LHCN-M2 (cell line): ENCODE results near the gene NGFR. TPM values are rescaled to one million over a fixed set of nuclear protein-coding genes. Genes with fewer than 3 reads are reported as not detected.

ENCODE experiments used
- DNase-seq: peaks from one replicate; pipeline ENCODE4 v3.0.0-alpha.2; 2012; ENCODE audit warnings: low read depth
- total RNA-seq: library from RNA; depleted of rRNA; stranded (reverse); fragments of >200 nt; gene quantifications from 2 replicates; pipeline ENCODE4 v1.2.3, GENCODE V29; 2014

NGFR gene
- total RNA-seq, 1 experiment from 2014 or later = 40.2 TPM

DNA sequence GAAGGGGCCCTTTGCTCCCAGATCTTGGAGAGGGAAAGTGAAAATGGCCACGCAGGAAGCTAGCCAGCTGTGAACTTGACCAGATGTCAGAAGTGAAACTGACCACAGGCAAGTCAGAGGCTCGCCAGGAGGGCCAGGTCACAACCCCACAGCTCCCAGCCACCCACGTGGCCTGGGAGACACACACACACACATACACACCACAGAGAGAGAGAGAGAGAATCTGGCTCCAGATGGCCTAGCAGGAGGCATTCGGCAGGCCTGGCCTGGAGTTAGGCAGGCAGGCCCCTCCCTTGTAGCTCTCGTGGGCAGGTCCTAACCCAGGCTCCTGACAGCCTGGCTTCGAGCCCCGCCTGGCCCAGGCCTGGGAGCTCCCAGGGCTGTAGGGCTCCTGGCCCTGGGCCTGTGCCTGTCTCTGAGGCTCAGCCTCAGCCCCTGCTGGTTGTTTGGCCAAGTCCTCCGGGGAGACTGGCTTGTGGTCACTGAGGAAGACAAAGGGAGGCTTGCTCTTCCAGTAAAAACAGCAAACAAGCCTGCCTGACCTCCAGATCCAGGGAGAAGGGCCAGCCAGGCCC is 20.2 kb downstream of the NGFR start:
- DNase-seq = peak; percentile 98

DNA sequence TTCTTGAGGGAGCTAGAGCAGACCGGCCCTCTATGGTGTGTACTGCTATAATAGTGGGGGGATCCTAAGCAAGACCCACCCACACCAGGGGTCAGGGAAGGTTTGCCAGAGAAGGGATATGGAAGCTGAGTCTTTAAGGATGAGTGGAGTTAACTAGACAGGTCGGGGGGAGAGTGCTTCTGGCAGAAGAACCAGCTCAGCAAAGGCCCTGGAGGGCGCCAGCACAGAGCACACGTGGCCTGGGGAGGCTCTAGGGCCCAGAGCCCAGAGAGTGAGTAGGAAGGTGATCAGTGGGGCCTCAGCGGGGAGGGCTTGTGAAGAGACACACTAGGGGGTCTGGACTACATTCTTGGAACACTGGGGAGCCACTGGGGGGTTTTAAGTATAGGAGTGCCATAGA is 21.1 kb downstream of the NGFR start:
- DNase-seq = no peak

DNA sequence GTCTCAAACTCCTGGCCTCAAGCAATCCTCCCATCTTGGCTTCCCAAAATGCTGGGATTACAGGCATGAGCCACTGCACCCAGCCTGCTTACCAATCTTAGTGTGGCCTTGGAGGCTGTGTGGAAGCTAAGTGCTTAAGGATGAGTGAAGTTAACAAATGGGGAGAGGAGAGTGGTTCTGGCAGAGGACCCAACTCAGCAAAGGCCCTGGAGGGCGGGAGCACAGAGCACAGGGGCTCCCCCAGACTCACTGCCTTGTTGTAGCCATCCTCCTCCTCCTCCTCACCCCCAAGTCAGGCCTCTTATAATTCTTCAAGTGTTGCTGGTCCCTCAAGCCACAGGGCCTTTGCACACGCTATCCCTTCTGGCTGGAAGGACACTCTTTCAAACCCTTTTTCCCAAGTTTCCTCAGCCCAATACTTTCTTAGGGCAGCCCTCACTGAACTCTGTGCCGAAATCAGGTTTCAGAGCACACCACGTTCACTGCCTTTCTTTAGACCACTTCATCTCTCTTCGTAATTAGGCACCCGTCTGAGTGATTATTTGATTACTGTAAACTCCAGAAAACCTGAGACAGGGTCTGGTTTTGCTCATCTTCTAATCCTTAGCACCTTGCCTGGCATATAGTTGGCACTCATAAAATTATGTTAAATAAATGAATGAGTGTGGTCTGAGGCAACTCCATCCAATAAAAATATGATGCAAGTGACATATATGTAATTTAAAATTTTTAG is 23.4 kb downstream of the NGFR start:
- no peak for DNase-seq

DNA sequence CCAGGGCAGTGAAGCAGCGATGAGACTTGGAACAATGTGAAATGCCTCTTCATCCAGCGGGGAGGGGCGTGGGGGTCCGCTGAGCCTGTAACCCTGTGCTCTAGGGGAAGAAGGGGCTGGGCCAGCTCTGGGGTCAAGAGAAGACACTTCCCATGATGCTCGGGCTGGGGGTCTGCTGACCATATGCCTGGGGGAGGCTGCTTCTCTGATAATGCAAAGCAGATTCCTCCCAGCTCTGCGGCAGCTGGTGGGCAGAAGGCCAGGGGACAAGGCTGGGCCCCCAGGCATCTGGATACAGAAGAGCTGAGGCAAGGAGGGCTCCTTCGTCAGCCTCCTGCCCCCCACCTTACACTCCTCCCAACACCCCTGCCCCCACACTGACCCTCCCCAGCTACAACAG is 24.7 kb downstream of the NGFR start:
- DNase-seq = no peak

DNA sequence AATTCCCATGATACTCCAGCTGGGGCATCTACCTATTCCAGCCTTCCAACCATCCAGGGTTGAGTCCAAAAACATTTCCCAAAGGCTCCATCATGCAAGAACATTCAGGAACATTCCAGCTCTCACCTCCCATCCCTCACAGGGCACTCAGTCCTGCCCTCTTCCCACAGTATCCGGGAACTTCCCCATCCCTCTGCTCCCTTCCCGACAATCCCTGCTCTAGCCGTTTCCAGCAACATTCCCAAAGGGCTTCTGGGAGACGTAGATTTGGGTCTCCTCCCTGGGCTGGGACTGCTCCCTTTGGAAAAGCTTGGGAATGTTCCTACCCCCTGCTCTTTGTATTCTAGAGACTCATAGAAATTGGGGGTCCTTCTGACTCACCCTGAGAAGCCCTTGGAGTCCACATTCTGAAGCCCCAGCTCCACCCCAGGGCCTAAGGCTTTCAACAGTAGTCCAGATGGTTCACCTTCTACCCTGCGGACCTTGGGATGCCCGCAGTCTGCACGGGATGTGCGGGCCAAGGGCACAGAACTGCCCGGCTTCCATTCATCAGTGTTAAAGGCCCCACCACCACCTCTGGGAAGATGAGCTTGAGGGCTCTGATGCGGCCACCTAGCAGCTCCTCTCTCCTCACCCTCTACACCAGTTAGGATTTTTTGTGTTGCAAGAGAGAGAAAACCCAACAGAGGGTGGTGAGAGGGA is 25.4 kb downstream of the NGFR start:
- no peak for DNase-seq

DNA sequence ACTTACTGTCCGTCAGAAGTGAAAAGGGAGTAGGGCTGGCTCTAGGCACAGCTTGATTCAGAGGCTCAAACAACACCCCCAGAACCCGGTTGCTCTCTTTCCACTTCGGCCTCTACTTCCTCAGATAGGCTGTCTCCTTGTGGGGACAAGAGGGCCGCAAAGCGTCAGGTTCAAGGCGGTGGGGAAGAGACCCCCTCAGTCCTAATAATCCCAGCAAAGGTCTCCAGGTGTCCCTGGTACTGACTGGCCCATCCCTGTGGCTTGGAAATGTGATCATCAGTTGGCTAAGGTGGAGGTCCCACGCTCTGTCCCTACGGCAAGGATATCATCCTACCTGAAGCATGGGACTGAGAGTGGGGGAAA is 26.0 kb downstream of the NGFR start:
- DNase-seq = no peak

DNA sequence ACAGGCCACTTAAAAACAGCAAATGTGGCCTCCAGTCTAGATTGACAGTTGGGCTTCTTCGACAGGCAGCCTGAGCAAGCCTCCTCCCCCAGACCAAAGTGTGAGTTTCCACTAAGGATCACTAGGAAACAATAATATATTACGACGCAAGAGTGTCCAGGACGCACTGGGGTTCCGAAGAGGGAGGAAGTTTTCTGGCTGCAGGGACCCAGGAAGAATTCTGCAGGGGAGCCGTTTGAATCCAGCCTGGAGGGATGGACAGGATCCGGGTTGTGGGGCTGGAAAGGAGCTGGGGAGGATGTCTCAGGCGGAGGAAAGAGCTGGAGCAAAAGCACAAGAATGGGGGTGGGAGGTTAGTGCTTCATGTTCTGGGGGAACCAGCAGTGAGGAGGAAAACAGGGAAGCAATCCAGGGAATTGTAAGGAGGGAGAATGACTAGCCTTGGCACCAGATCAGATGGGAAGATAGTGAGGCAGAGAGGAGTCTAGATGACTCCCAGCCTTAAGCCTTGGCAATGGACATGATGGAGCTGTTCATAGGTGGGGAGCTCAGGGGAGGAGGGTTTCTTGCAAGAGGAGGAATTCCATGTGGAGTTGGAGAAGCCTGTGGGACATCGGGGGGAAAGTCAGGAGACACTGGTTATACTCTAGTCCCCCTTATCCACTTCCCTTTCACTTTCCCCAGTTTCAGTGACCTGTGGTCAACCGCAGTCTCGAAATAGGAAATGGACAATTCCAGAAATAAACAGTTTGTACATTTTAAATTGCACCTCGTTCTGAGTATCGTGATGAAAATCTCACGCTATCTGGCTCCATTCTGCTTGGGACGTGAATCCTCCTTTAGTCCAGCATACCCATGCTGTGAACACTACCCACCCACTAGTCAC is 26.6 kb downstream of the NGFR start:
- no peak for DNase-seq

DNA sequence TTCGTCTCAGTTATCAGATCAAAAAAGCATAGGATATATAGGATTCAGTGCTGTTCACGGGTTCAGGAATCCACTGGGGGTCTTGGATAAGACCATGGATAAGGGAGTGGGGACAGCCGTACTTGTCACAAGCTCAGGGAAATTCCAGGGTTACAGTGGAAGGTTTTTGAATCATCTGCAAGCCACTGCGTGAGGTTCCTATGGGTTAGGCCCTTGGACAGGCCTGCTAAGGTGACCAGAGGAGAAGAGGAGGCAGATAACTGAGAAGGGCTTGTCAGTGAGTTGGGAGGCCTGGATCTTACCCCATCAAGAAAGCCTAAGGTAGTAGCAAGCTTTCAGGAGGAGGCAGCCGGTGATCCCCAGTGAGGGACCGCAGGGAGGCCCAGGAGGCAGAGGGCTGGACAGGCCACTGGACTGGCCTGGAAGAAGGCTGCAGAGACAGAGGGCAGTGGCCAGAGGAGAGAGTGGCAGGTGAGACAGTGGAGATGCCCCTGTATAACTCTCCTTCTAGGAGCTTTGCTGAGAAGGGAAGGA is 27.3 kb downstream of the NGFR start:
- no peak for DNase-seq

DNA sequence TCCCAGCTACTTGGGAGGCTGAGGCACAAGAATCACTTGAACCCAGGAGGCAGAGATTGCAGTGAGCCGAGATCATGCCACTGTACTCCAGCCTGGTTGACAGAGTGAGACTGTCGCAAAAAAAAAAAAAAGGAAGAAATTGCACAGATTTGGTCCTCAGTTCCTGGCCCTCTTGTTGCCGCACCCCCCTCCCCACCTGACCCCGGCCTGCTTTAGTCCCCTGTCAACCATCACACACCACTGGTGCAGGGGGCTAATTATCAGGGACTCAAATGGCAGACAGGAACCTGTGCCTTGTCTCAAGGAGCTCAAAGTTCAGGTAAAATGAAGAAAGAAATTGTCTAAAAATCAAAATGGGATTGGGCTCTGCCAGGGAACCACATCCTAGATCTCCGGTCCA is 28.1 kb downstream of the NGFR start:
- no peak for DNase-seq

DNA sequence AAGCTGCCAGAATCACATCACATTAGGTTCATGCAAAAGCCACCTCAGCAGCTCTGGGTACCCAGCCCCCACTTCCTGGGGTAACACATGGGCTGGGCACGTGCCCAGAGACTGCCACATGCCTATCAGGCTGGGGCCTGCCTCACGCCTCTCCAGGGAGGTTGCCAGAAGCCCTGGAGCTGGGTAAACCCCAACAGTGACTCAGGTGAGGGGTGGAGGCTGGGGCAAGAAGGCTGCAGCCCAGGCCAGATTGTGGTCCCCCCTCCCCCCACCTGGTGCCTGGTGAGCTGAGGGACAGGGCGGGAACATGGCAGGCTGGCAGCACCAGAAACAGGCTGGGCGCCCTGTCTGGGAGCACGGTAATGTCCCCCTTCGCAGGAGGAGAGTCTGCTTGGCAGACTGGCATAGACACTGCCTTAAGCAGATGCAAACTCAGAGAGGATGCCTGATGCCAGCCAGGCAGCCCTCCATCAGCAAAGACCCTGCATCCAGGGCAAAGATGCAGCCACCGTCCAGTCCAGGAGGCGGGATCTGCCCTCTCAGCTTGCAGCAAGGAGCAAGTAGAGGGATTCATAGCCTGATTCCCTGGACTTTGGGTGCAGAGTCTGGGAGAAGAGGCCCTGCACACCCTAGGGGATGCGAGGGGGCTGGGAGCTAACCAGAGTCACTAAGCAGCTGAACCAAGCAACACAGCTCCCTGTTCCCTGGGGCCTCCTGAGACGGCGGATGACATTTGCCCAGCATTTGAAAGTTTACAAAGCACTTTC is 28.8 kb downstream of the NGFR start:
- peak; percentile 18 for DNase-seq

DNA sequence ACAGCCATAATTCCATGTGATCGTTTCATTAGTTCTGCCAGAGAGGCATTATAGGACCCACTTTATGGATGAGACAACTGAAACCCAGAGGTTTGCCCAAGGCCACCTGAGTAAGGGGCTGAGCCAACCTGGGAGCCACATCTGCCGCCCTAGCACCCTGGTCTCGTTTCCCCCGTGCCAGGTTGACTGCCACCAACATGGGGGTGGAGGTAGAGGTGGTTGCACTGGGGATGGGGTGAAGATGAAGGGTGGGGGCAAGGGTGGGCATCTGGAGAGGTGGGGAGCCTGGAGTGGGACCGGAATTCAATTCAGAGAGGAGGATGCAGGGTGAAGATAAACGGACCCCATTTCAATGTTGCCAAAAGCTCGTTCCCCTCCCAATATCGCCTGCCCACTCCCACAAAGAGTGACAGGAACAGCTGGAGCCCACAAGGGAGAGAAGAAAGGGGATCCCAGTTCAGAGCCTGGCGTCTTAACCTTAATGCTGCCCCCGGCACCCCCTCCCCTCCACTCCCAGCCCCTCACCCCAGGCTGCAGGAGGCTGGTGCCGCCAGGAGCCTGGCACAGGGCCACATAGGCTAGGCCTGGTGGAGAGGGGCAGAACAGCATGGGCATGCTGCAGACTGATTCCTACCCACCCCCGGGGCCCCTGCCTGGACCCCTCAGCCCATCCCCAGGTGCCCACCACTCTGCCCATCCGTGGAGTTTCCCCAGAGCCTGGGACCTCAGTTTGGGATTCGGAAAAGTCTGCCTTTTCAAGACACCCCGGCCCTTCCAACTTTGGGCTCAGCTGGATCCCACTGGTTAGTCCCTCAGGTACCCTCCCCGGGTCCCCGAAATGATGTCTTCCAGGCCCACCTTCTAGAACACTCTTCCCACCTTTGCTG is 29.6 kb downstream of the NGFR start:
- DNase-seq = no peak

DNA sequence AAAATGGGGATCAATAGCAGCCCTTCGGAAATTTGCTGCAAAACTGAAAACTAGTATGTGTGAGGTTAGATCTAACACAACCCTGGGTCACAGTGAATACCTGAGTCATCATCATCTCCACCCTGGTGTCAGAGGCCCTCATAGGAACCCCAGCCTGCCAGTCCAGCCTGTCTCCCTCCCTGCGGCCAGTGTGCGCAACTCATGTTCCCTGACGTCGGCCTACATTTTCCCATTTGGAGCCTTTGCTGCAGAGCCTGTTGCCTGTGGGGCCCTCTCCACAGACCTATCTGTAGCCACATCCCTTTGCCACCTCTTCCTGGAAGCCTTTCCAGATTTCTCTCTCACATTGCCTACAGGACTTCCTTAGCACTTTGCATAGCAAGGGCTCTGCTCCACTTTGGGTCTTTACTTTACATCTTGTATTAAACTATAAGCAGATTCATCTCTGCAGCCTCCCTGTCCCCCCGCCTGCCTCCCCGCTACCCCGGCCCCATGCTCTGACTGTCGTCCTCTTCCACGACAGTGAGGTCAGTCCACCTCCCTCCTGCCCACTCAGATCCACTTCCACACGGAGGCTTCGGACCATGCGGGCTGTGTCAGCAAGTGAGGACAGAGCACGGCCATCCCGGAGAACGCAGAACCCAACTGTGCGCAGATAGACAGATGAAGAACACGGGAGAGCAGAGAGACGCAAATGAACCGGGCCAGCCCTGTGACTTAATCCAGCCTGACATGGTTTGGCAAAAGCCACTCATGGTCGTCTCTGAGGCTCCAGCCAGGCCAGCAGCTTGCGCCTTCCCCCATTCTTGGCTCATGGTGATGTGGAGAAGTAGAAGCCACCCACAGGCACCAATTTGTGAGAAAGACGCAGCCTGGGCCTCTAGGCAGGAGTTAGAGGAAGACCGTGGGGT is 31.0 kb downstream of the NGFR start:
- no peak for DNase-seq

DNA sequence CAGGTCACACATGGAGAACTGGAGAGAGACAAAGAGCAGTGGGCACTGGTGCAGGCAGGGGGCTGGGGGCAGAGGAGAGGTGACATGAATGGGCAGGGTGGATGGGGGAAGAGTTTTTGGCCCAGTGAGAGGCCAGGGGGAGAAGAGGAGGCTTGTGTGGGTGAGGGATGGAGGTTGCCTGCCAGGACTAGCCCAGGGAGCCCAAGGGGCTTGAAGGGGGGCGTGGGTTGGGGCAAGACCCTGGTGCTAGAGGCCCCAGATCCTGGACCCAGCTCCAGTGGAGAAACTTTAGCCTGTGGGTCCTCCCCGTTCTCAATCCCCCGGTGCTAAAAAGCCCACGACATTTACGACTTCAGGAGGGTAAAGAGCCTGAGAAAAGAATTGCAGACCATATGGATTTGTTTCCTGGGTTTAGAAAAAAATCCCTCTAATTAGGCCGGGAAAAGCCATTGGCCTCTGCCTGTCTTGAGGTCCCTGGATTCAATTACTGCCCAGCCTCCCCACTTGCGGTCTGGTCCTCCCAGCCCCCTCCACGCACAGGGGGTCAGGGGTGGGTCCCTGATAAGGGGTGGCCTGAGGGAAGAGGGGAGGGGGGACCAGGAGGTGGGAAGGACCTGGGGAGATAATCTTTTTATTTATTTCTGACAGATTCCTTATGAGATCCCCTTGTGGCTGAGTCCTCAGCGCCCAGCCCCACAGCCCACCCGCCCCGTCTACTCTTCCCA is 33.0 kb downstream of the NGFR start:
- no peak for DNase-seq

DNA sequence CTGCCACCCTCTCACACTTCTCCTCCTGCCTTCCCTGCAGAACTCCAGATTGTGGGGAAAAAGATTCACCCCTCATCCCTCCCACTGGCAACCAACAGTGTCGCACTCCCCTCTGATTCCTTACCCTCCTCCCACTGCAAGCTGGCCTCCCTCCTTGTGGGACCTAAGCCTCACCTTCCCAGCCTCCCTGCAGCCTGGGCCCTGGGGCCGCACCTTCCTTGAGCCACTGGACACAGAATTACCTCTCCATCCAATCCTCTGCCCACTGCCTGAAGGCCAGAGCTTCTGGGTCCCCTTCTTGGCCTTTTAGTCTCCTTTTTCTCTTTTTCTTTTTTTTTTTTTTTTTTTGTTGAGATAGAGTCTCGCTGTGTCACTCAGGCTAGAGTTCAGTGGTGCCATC is 33.9 kb downstream of the NGFR start:
- DNase-seq = no peak

DNA sequence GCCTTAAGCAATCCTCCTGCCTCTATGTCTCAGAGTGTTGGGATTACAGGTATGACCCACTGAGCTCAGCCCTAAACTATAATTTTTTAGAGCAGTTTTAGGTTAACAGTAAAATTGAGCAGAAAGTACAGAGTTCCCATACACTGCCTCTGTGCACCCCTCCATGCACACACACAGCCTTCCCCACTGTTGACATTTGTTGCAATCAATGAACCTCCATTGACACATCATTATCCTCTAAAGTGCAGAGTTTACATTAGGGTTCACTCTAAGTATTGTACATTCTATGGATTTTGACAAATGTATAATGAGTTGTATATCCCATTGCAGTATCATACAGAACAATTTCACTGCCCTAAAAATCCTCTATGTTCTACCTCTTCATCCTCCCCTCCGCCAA is 35.0 kb downstream of the NGFR start:
- no peak for DNase-seq

DNA sequence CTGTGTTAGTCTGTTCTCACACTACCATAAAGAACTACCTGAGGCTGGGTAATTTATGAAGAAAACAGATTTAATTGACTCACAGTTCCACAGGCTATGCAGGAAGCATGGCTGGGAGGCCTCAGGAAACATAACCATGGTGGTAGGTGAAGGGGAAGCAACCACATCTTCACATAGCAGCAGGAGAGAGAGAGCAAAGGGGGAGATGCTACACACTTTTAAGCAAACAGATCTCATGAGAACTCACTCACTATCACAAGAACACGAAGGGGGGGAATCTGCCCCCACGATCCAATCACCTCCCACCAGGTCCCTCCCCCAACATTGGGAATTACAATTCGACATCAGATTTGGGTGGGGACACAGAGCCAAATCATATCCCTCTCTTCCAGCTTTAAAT is 48.8 kb downstream of the NGFR start:
- DNase-seq = no peak

DNA sequence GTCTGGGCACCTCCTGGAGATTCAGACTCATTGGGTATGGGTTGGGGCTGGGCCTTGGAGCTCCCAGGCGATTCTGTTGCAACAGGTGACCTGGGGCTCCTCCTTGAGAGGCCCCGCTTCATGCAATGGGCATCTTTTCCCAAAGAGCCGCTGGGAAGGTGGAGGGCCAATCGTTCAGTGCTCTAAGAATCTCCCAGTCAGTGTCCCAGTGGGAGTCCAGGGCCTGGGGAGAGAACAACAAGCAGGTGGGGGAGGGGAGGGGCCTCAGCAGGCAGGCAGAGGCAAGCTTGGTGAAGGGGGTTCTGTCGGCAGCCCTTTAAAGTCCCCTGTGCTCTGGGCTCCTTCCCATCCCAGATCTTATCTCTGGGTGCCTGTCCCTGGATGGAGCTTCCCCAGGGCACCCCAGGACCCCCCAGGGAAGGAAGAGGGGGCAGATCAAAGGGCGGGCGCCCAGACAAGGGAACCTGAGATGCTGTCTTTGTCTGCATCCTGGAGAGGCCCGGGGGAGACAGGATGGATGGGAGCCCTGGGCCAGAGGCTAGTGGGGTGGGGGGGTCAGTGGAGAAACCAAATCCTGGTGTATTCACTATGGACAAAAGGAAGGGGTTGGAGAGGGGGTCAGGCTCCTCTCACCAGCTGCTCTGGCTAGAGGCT is 50.0 kb downstream of the NGFR start:
- no peak for DNase-seq
